ENCODE results near the gene PNKD. TPM values are rescaled to one million over a fixed set of nuclear protein-coding genes. Genes with fewer than 3 reads are reported as not detected.
A peak's percentile ranks its signal among the peaks of the same experiment; 100 is the strongest.

PNKD gene
- total and polyA plus RNA-seq, 2 experiments from 2014 or later, result 48.7 to 145 TPM

- H3K79me2 ChIP-seq, result peaks cover 19% of the 10 kb centered on the region
- no peaks in the 10 kb centered on the region for H3K36me3 ChIP-seq (replicated peaks; ENCODE audit: insufficient read depth, low read depth)
- H3K27me3 ChIP-seq, result no peaks in the 10 kb centered on the region
- no peak for TF ChIP-seq CTCF (IDR thresholded peaks at IDR 0.05; ENCODE audit: poor library complexity)
- no peak for TF ChIP-seq EZH2phosphoT487 (IDR thresholded peaks at IDR 0.05; ENCODE audit: low read depth, severe bottlenecking, unreplicated experiment)
- TF ChIP-seq EZH2 (IDR thresholded peaks at IDR 0.05; ENCODE audit: borderline replicate concordance), result no peak
- H2AFZ ChIP-seq, result peak overlapping the region; percentile 58
- no peaks in the 10 kb centered on the region for H3K9me3 ChIP-seq (ENCODE audit: low read depth)
- no peak overlapping the region for H3K4me3 ChIP-seq
- peak overlapping the region; percentile 88 for H3K4me2 ChIP-seq
- peak overlapping the region; percentile 100 for H3K27ac ChIP-seq
- no peaks in the 10 kb centered on the region for H3K9me2 ChIP-seq (replicated peaks; ENCODE audit: insufficient read depth)
- no peaks in the 10 kb centered on the region for H4K20me1 ChIP-seq (ENCODE audit: insufficient read depth, poor library complexity, severe bottlenecking)
- no peak for DNase-seq (ENCODE audit: low spot score)
- peaks cover 7% of the 10 kb centered on the region for H3K4me1 ChIP-seq (ENCODE audit: insufficient read depth)
- WGBS (ENCODE audit: low lambda C conversion rate, missing lambda C conversion rate), result 26% methylated on average over 16 of the region's 16 CpGs
Observed at GRCh38 chr2:218395456-218395825, 125.1 kb downstream of the PNKD start.

GRCh38 chr2:218395826-218396687 lies 125.7 kb downstream of the PNKD start:
- Histone ChIP-seq H3K9me2 (replicated peaks; ENCODE audit: insufficient read depth) (no peaks in the 10 kb centered on the region), H3K27ac (peak overlapping the region; percentile 100), H3K79me2 (peaks cover 26% of the 10 kb centered on the region), H2AFZ (peak overlapping the region; percentile 58), H3K4me1 (ENCODE audit: insufficient read depth) (peaks cover 8% of the 10 kb centered on the region), H3K4me3 (peak overlapping the region; percentile 94), H3K4me2 (peak overlapping the region; percentile 88), H3K36me3 (replicated peaks; ENCODE audit: insufficient read depth, low read depth) (no peaks in the 10 kb centered on the region), H4K20me1 (ENCODE audit: insufficient read depth, poor library complexity, severe bottlenecking) (peaks cover 1% of the 10 kb centered on the region), H3K9me3 (ENCODE audit: low read depth) (no peaks in the 10 kb centered on the region), H3K27me3 (no peaks in the 10 kb centered on the region)
- TF ChIP-seq EZH2 (IDR thresholded peaks at IDR 0.05; ENCODE audit: borderline replicate concordance) (no peak), CTCF (IDR thresholded peaks at IDR 0.05; ENCODE audit: poor library complexity) (peak; percentile 99), EZH2phosphoT487 (IDR thresholded peaks at IDR 0.05; ENCODE audit: low read depth, severe bottlenecking, unreplicated experiment) (no peak)
- peak; percentile 98 for DNase-seq (ENCODE audit: low spot score)
- under 1% methylated on average over 41 of the region's 57 CpGs for WGBS (ENCODE audit: low lambda C conversion rate, missing lambda C conversion rate)

Small RNA genes lying within 50 kb of the gene (microRNA-seq; reads per million reads assigned to microRNA genes)
- gene MIR6513 (7.6 reads per million, percentile 19 among the genes with 10 or more reads in this experiment), gene MIR6810 (11.6 reads per million, percentile 27 among the genes with 10 or more reads in this experiment)

Small RNA genes lying within 50 kb of the gene (small RNA-seq; reads per million reads assigned to genes)
- gene MIR6810, result not detected

Other genes starting within 250 kb of the PNKD start
- 0.10 and 0.44 TPM in 2 replicates for gene RUFY4, start 201.3 kb upstream of the PNKD start, total RNA-seq
- gene RUFY4, start 201.3 kb upstream of the PNKD start, polyA plus RNA-seq, result 1.5 TPM in 1 of 2 replicates, not detected in the other
- 0.07 TPM in 1 of 2 replicates, not detected in the other for gene CXCR2, start 144.5 kb upstream of the PNKD start, total RNA-seq
- gene CXCR2, start 144.5 kb upstream of the PNKD start, polyA plus RNA-seq, result 0.09 and 0.56 TPM in 2 replicates
- not detected in 2 replicates for gene CXCR1, start 103.6 kb upstream of the PNKD start, total RNA-seq
- not detected in 2 replicates for gene CXCR1, start 103.6 kb upstream of the PNKD start, polyA plus RNA-seq
- gene ARPC2, start 53.3 kb upstream of the PNKD start, total RNA-seq, result 310 and 312 TPM in 2 replicates
- gene ARPC2, start 53.3 kb upstream of the PNKD start, polyA plus RNA-seq, result 436 and 482 TPM in 2 replicates
- 6.1 and 10.9 TPM in 2 replicates for gene GPBAR1, start 9.5 kb upstream of the PNKD start, total RNA-seq
- 23.4 and 25.6 TPM in 2 replicates for gene GPBAR1, start 9.5 kb upstream of the PNKD start, polyA plus RNA-seq
- 104 and 140 TPM in 2 replicates for gene AAMP, start 382 bp upstream of the PNKD start, total RNA-seq
- 166 and 179 TPM in 2 replicates for gene AAMP, start 382 bp upstream of the PNKD start, polyA plus RNA-seq
- gene TMBIM1, start 22.0 kb downstream of the PNKD start, total RNA-seq, result 167 and 224 TPM in 2 replicates
- 265 and 302 TPM in 2 replicates for gene TMBIM1, start 22.0 kb downstream of the PNKD start, polyA plus RNA-seq
- gene CATIP, start 86.3 kb downstream of the PNKD start, total RNA-seq, result 0.33 TPM in 1 of 2 replicates, not detected in the other
- 0.39 and 0.70 TPM in 2 replicates for gene CATIP, start 86.3 kb downstream of the PNKD start, polyA plus RNA-seq
- 0.60 and 0.72 TPM in 2 replicates for gene SLC11A1, start 111.8 kb downstream of the PNKD start, total RNA-seq
- 0.74 and 1.2 TPM in 2 replicates for gene SLC11A1, start 111.8 kb downstream of the PNKD start, polyA plus RNA-seq
- 124 and 142 TPM in 2 replicates for gene CTDSP1, start 129.3 kb downstream of the PNKD start, total RNA-seq
- gene CTDSP1, start 129.3 kb downstream of the PNKD start, polyA plus RNA-seq, result 48.4 and 53.1 TPM in 2 replicates
- gene VIL1, start 148.6 kb downstream of the PNKD start, total RNA-seq, result 218 and 261 TPM in 2 replicates
- gene VIL1, start 148.6 kb downstream of the PNKD start, polyA plus RNA-seq, result 151 and 160 TPM in 2 replicates

Data from hepatocyte (in vitro differentiated cells).